ENCODE data around the gene RAB37. TPM values are rescaled to one million over a fixed set of nuclear protein-coding genes. Genes with fewer than 3 reads are reported as not detected.

The RAB37 gene
- total RNA-seq, 1 experiment from 2014 or later = 0.17 TPM

Other genes with a start within 250 kb of the RAB37 start
- gene CD300LB, start 205.8 kb upstream of the RAB37 start, total RNA-seq (2014; rRNA removed; shearing (Covaris generic)) = not detected in 2 replicates
- gene CD300C, start 191.1 kb upstream of the RAB37 start, total RNA-seq (2014; rRNA removed; shearing (Covaris generic)) = 0.10 and 0.26 TPM in 2 replicates
- not detected in 2 replicates for gene CD300H, start 169.7 kb upstream of the RAB37 start, total RNA-seq (2014; rRNA removed; shearing (Covaris generic))
- gene CD300LD, start 145.0 kb upstream of the RAB37 start, total RNA-seq (2014; rRNA removed; shearing (Covaris generic)) = not detected in 2 replicates
- gene CD300E, start 113.5 kb upstream of the RAB37 start, total RNA-seq (2014; rRNA removed; shearing (Covaris generic)) = not detected in 2 replicates
- gene CD300LF, start 24.3 kb upstream of the RAB37 start, total RNA-seq (2014; rRNA removed; shearing (Covaris generic)) = not detected in 2 replicates
- gene NHERF1, start 11.4 kb downstream of the RAB37 start, total RNA-seq (2014; rRNA removed; shearing (Covaris generic)) = 21.3 and 27.3 TPM in 2 replicates
- 27.9 and 33.8 TPM in 2 replicates for gene NAT9, start 39.1 kb downstream of the RAB37 start, total RNA-seq (2014; rRNA removed; shearing (Covaris generic))
- gene GRIN2C, start 122.6 kb downstream of the RAB37 start, total RNA-seq (2014; rRNA removed; shearing (Covaris generic)) = not detected in 2 replicates
- gene FDXR, start 135.7 kb downstream of the RAB37 start, total RNA-seq (2014; rRNA removed; shearing (Covaris generic)) = 35.0 and 36.9 TPM in 2 replicates
- gene FADS6, start 156.4 kb downstream of the RAB37 start, total RNA-seq (2014; rRNA removed; shearing (Covaris generic)) = not detected in 2 replicates
- gene USH1G, start 186.0 kb downstream of the RAB37 start, total RNA-seq (2014; rRNA removed; shearing (Covaris generic)) = not detected in 2 replicates
- not detected in 2 replicates for gene OTOP2, start 187.0 kb downstream of the RAB37 start, total RNA-seq (2014; rRNA removed; shearing (Covaris generic))
- gene OTOP3, start 198.6 kb downstream of the RAB37 start, total RNA-seq (2014; rRNA removed; shearing (Covaris generic)) = not detected in 2 replicates
- gene HID1, start 235.5 kb downstream of the RAB37 start, total RNA-seq (2014; rRNA removed; shearing (Covaris generic)) = 5.0 and 8.2 TPM in 2 replicates

Measured in NCI-H460 (cell line).